ENCODE data around the gene ZIC3.
"Not testable (repeated sequence)": the region's sequence is repeated elsewhere in the genome, so short reads cannot be mapped to it uniquely, and the experiment has no call there.

Gene ZIC3

GRCh38 chrX:137565921-137566745 lies at the start of gene ZIC3:
ZIC3 (plus strand) TSS chrX:137566127; CDS start chrX:137566692, 565 bp downstream.
- DNase-seq (ENCODE audit: low spot score) = peak; percentile 88

- no peak for DNase-seq (ENCODE audit: low spot score)
Measured at GRCh38 chrX:137519459-137519858, 46.5 kb upstream of the ZIC3 start.

GRCh38 chrX:137545711-137546651 lies 19.9 kb upstream of the ZIC3 start:
- no peak for DNase-seq (ENCODE audit: low spot score)

DNA sequence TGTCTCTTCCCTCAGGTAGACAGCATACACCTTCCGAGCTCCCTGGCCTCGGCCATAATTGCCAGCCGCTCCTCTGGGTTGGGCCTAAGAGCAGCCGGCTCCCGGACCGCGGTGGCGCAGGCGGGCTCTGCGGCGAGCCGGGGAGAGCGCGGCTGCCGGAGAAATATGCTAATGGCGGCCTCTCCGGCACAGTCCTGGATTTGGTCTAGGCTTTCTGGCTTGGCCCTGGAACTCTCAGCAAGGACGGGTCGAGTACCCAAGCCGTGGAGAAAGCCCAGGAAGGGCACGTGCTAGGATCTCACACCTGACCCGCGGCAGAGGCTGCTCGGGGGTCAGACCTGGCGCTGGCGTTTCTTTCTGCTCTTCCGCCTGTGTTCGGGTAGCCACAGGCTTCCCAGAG lies 18.6 kb upstream of the ZIC3 start:
- DNase-seq (ENCODE audit: low spot score) = no peak

GRCh38 chrX:137548261-137548660 lies 17.7 kb upstream of the ZIC3 start:
- DNase-seq (ENCODE audit: low spot score) = no peak

GRCh38 chrX:137549073-137549472 lies 16.9 kb upstream of the ZIC3 start:
- no peak for DNase-seq (ENCODE audit: low spot score)

DNA sequence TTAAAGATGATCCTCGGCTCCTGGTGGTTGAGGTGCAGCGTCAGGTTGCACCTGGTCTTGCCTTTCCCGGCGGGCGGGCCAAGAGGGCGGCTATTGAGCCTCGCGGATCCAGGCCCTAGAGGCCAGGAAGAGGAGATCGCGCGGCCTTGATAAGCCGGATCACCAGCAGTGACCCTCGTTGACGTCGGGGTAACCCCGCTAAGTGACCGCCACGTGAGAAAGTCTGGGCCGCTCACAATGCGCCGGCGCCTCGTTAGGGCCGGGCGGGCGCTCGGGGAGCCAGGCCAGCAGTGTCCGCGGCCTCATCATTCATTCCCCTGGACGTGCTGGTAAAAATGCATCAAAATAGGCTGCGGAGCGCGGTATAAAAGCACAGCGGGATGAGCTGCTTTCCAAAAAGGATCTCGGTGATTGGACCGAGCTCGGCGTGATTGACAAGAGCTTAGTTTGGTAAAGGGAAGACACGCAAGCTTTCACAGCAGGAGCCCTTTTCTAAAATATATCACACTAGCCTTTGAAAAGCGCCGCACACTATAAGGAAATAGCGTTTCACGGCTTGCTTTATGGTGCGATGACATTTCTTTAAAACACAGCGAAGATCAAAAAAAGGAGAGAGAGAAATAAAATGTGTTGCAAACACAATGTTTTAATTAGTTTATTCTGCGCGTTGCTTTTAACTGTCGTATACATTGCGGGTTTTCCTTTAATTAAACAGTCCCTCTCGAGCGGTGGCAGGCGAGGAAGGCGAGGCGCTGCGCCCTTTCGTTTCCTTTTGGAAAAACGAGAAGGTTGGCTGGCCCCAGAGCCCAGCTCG lies 15.9 kb upstream of the ZIC3 start:
- DNase-seq (ENCODE audit: low spot score) = peak; percentile 61

DNA sequence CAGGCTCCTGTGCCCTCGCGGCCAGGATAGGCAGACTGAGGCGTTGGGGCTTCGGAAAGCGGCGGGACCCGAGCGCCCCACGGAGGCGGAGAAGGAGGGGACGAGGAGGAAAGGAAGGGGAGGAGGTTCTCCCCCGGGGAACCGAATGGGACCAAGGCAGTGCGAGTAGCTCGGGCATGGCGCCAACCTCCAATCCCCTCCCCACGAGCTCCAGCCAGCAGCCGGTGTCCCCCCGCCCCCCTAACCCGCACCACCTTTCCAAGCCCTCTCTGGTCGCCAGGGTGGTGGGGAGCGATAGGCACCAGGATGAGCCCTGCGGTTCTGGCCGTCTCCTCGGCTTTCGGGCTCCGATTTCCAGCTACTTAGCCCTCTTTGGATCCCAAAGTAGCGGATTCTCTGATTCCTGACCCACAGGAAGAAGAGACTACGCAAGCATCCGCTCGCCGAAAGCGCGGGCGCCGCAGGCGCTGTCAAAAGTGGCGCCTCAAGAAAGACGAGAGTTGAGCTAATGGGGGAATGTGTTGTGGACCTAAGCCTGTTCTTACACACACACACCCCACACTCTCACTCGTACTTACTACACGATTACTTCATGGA lies 15.2 kb upstream of the ZIC3 start:
- DNase-seq (ENCODE audit: low spot score) = no peak

GRCh38 chrX:137552098-137552497 lies 13.8 kb upstream of the ZIC3 start:
- not testable (repeated sequence) for DNase-seq (ENCODE audit: low spot score)

DNA sequence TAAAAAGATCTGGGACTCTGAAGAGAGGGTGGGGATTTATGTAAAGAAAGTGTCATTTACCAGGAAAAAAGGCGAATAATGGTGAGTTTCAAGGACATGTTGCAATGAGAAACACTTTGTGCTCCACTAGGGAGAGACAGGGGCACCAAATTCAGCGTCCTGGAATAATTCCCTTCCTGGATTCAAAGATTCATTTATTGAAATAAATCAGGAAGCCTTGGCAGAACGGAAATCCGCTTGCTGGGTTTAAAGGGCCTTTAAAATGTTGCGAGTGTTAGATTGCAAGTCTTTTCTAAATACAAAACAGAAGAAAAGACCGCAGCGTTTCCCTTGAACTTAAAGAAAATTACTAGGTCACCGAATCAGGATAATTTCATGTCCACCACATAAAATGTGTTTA lies 3.8 kb upstream of the ZIC3 start:
- DNase-seq (ENCODE audit: low spot score) = no peak

- DNase-seq (ENCODE audit: low spot score) = peak; percentile 48
Measured at GRCh38 chrX:137563681-137564651, 2.0 kb upstream of the ZIC3 start.

- DNase-seq (ENCODE audit: low spot score) = no peak
Measured at GRCh38 chrX:137565318-137565904, 516 bp upstream of the ZIC3 start.

GRCh38 chrX:137566746-137567679 lies 1.1 kb downstream of the ZIC3 start:
- peak; percentile 50 for DNase-seq (ENCODE audit: low spot score)

DNA sequence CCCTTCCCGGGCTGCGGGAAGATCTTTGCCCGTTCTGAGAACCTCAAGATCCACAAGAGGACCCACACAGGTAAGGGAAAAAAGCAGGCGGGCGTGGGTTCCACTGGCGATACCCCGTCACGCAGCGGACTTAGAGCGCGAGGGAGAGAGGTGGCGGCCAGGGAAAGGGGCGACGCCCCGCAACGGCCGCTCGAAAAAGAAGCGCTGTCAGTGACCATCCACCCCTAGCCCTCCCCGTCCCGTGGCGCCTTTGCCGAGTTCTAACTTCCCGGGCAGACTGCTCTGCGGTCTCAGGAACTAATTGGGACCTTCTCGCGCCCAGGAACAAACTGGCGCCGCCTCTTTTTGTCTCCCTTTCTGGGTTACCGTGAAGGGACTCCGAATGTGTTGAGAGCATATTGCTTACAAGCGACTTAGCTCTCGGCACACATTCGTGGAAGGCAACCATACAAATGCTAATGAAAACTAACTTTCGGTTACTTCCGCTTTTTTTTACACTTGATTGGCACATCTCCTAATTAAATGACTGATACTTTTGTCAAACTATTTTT lies 1.8 kb downstream of the ZIC3 start:
- DNase-seq (ENCODE audit: low spot score) = peak; percentile 49

- peak; percentile 49 for DNase-seq (ENCODE audit: low spot score)
Measured at GRCh38 chrX:137568741-137569469, 3.0 kb downstream of the ZIC3 start.

GRCh38 chrX:137569470-137569891 lies 3.6 kb downstream of the ZIC3 start:
- no peak for DNase-seq (ENCODE audit: low spot score)

- DNase-seq (ENCODE audit: low spot score) = no peak
Measured at GRCh38 chrX:137573324-137574101, 7.6 kb downstream of the ZIC3 start.
